ENCODE results near the gene TANC1. TPM values are rescaled to one million over a fixed set of nuclear protein-coding genes. Genes with fewer than 3 reads are reported as not detected.
"Not testable (repeated sequence)": the region's sequence is repeated elsewhere in the genome, so short reads cannot be mapped to it uniquely, and the experiment has no call there.

The TANC1 gene
- polyA plus RNA-seq, 1 donor = 22.2 TPM

DNA sequence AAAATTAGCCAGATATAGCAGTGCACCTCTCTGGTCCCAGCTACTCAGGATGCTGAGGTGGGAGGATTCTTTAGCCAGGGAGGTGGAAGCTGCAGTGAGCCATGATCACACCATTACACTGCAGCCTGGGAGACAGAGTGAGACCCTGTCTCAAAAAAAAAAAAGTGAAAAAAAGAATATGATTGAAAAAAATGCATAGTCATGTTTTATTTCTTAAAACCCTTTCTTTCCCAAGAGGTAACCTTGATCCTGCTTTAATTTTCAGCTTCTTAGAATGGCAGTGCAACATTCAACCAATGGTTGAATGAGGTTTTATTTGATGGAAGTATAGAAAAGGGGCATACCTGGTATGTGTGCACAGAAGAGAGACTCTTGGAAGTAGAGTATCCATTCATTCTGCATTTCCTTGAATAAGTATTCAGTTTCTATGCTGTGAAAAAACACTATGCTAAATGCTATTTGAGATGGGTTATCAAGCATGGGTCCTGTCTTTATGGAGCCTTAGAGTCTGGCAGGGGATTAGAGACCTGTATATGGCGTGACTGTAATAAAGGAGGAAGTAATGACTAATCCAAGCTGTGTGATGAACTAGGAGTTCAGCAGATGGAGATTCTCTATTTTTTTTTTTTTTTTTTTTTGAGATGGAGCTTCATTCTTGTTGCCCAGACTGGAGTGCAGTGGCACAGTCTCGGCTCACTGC lies 171.8 kb downstream of the TANC1 start:
- DNase-seq (ENCODE audit: low read depth) = no peak

DNA sequence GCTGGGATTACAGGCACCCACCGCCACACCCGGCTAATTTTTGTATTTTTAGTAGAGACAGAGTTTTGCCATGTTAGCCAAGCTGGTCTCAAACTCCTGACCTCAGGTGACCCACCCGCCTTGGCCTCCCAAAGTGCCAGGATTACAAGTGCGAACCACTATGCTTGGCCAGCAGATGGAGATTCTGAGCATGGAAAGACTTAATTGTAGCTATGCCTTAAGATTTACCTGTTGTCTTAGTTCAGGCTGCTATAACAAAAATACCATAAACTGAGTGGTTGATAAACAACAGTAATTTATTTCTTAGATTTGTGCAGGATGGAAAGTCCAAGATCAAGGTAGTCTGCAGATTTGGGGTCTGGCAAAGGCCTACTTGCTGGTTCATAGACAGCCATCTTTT lies 172.4 kb downstream of the TANC1 start:
- not testable (repeated sequence) for DNase-seq (ENCODE audit: low read depth)

DNA sequence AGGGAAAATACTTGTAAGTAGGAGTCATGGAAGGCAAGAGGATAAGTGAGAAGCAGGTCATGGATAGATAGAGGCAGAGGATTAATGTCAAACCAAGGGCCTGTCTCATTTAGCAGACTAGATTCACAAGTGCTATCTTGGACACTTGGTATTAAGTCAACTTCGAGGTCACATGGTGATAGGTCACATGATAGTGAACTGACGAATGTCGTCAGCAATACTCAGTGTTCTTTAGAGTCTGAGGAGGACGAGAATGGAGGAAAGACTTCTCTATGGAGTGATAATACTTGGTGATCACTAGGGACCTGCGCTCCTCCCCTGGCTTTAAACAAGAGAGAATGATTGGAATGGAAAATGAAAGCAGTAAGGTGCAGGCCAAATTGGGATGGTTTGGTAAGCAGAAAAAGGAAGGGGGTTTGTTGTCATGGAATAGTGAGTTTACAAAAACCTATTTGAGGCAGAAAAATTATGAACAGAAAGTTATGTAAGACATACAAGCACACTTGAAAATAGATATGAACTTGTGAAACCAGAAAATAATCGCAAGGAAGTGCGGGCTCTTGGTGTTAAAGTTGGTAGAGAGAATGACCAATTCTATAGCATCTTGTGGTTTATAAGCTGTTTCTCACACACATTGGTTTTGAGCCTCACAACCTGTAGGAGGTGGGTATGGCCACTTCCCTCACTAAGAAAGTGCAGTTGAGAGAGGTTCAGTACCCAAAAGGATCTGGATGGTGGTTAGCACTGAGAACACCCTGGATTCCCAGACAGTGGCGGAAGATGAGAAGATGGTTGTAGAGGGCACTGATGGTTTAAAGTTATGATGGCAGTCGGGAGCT lies 176.6 kb downstream of the TANC1 start:
- no peak for DNase-seq (ENCODE audit: low read depth)

DNA sequence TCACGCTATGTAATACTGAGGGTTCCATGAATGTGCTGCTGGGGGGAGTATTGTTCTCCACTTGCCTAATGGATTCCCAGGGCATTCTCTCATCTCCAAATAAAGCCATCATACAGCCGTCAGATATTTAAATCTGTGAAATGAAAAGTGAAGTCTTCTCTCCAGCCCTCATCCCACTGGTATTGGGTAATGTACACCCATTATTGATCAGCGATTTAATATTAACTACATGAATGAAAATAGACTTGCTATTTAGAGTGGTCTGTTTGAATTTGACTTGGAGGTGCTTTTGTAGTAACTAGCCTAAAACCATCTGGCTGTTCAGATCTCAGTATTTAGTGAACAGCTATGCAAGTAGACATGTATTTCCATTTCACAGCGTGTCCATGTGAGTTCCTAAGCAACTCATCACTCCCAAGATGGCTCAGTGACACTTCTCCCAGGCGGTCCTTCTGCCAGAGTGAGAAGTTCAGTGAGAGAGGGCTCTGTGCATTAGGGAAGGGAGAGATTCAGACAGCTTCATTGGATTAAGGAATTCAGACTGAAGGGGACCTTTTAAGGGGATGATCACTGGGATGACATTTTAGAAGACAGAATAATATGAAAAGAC lies 177.4 kb downstream of the TANC1 start:
- DNase-seq (ENCODE audit: low read depth) = no peak

DNA sequence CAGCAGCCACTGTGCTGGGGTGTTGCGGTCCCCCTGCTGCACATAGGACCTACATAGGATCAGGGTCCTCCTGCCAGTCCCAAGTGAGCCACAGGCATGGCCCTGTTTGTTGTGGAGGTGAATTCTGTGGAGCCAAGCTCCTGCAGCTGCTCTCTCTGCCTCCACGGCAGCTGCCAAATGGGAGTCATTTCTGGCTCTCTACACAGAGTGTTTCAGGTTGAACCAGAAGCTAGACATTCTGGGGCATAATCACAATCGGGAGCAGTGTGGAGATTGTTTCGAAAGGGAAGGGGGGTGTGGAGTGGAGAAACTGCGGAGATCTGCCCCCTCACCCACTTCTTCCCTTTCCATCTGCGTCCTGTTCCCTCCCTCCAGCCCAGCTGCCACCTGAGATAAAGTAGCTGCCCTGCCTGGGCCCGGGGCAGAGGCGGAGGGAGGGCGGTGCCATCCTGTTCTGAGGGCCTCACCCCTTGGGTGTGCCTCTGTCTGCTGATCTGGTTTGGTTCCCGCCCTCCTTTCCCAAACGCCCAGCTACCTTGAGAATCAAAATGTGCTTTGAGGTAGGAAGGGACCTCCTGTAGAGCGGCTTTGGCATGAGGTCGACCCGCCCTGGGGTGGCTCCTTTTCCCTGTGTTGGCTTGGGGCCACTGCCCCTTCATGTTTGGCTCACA lies 178.7 kb downstream of the TANC1 start:
- no peak for DNase-seq (ENCODE audit: low read depth)

DNA sequence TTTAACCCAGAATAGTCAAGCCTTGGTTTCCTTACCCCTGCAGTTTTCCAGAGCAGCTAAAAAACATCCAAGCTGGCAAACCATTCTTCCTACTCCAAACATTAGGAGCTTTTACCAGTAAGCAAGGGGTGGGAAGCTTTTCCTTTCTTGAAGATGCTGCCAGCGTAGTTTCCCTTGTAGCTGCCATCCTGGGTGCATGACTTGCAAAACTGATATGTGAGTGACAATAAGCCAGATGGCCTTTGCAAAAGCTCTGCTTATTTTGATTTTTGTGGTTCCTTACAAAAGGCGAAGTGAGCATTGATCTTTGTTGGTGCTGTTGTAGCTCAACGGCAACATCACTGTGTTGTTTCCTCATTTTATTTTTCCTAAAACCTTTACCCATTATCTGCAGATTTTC lies 179.2 kb downstream of the TANC1 start:
- DNase-seq (ENCODE audit: low read depth) = no peak

DNA sequence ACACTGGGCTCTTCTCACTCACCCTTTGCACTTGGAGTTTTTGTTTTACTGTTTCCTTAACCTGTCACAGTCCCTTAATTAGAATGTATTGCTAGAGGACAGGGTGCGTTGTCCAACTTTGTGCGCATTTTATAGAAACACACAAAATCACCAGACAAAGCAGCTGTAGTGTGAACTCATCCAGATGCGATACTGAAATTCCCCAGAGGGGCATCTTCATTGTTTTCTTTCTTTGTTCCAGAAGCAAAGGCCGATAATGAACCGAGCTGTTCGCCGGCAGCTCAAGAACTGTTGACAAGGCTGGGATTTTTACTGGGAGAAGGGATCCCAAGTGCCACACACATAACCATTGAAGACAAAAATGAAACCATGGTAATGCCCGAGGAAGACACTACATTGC lies 180.5 kb downstream of the TANC1 start:
- no peak for DNase-seq (ENCODE audit: low read depth)

DNA sequence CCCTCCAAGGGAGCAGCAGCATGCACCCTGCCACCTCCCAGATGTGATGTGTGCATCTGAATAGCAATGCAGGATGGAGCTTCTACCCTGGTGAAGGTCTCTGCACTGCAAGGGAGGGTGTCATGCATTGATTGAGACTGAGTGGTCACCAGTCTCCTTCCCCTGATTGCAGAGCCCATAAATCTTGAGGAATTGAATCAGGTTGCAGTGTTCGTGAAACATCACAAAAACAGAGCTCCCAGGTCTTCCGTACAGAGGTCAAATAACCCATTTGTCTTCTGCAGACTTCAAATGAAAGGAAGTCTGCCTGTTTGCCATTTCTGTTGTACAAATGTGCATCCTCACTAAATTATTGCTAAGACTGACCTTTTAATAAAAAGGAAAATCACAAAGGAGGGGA lies 181.3 kb downstream of the TANC1 start:
- DNase-seq (ENCODE audit: low read depth) = no peak

DNA sequence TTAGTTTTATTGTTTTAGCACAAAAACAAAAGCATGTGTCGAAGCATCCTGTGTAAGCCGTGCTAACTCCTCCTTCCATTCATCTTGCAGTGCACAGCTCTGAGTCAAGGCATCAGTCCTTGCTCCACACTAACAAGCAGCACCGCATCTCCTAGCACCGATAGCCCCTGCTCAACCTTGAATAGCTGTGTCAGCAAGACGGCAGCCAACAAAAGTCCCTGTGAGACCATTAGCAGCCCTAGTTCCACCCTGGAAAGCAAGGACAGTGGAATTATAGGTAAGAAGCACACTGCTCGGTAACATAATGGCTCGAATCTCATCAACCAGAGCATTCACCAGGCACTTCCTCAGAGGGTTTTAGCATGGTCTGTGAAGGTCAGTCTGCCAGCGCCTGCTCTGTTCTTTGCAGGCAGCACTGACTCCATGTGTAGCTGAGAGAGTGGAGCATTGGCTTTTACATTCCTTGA lies 181.9 kb downstream of the TANC1 start:
- no peak for DNase-seq (ENCODE audit: low read depth)

DNA sequence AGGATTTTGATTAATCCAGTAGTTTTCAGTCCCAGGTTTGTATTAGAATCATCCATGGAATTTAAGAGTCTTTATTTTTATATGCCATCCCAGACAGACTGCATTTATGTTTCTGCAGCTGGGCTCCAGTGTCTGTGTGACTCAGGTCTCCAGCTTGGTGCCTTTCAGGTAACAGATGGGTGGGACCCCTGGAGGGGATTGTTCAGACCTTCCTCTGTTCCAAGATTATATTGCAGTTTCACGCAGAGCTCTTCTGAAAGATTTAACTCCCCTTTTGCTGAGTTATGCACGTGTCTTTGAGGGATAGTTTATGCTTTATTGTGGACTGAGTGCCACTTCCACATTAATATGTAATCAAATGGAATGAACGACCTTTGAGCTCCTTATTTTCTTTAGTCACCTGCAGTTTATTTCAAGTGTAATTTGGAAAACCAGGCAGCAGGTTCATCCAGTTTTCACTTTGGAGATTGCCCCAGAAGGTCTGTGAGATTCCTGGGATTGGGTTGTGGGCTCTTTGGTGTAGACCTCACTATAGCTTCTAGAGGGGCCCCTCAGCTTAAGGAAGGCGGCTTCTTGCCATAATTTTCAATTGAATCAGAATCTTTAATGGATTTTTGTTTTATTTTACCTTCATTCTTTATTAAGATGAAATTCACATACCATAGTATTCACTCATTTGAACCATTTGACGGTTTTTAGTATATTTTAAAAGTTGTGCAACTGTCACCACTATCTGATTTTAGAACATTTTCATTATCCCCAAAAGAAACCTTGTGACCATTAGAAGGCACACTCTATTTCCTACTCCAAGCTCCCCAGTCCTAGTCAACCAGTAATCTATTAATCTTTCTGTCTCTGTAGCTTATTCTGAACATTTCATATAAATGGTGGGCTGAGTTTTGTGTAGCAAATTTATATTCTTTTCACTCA lies 183.0 kb downstream of the TANC1 start:
- no peak for DNase-seq (ENCODE audit: low read depth)

DNA sequence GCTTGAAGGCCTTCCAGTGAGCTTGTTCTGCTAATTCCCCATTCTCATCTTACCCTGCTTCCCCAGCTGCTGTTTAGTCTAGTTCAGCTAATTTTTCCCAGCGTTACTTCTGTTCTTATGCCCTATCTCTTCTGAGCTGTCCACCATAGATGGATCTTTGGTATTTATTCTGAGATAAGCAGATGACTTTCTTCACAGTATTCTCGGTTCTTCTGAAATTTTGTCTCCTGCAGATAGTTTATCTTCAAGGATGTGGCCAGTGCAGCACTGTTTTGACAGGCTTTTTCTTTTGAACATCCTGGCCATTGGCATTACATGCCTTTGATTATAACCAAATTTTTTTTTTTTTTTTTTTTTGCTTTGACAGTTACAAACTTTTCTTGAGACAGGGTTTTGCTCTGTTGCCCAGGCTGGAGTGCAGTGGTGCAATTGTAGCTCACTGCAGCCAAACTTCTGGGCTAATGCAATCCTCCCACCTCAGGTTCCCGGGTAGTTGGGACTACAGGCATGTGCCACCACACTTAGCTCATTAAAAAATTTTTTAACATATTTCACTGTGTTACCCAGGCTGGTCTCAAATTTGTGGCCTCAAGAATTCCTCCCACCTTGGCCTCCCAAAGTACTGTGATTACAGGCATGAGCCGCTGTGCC lies 183.8 kb downstream of the TANC1 start:
- no peak for DNase-seq (ENCODE audit: low read depth)

DNA sequence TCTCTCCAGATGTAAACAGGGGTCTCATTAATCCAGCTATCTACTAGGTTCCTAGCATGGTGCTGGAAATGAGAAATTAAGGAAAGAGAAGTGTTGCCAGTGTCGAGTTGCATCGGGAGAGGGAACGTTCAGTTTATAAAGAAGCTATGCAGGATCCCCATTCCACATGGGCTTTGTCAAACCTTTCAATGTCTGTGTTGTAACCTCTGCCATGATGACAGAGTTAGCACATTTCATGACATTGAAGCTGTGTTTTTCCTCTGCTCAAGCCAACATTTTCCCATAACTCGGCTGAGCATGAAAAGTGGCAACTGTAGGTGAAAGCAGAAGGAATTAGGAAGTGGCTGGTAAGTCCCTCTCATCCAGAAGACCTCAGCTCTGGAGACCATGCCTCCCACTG lies 184.6 kb downstream of the TANC1 start:
- DNase-seq (ENCODE audit: low read depth) = no peak

DNA sequence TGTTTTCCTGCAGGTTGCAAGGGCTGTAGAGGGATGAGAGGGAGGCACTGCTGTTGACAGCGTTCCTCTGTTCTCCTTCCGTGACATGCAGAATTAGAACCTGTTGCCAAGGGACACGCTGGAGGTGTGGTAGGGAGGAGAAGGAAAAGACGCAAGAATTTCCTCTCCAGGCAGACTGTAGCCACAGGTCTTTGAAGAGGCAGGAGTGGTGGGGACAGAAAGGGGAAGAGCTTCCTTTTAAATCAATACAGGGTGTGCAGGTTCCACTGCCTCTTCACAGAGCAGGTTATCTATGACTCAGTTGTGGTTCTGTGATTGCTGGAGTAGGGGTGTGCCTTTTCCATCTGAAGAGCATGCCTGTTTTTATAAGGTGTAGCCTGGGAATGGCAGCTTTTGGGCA lies 185.0 kb downstream of the TANC1 start:
- no peak for DNase-seq (ENCODE audit: low read depth)

DNA sequence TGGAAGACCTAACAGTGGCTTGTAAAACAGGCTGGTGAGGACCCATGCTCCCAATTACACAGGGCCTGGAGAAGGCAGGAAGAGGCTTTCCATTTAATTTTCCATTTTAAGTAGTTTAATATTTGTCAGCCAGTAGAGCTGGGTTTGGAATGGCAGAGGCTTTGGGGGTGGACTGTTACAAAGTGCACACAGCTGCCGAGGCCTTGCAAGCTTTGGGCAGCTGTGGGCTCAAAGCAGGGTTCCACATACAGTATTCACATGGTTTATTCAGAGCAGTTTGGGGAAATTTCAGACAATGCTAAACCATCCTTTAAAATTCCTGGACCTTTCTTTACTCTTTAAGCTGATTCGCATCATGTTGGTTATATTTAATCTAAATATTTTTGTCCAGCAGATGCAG lies 185.5 kb downstream of the TANC1 start:
- DNase-seq (ENCODE audit: low read depth) = no peak

DNA sequence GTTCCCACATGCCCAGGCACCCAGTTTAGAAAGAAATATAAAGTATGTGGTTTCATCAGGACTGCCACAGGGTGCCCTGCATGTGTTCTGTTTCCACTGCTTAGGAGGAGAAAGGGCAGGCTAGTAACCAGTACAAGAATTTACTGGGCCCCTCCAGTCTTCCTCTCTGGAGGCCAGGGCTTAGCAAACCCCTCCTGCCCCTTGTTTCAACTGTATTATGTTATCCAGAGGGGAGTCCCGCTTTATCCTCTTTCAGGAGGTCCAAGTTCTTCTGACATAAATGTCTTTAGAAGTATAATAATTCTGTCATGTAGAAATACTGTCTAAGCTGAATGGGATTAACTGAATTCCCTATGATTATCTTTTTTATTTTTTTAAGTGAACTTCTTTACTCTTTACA lies 185.9 kb downstream of the TANC1 start:
- DNase-seq (ENCODE audit: low read depth) = no peak

DNA sequence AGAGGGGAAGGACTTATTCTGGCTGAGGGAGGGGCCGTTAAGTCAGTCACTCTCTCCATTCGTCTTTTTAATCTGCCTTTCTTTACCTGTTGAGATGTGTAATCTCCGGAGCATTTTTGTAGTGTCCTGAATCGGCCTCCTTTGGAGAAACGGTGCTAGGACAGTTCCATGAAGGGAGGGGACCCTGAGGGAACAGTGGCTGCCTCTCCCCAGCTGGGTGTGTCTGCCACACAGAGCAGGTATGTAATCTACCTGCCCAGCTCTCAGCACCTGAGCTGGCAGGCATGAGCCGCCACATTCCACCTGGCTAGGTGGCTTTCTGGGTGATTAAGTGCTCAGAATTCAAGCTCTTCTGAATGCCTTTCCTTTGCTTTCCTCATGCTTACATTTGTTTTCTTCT lies 186.9 kb downstream of the TANC1 start:
- DNase-seq (ENCODE audit: low read depth) = no peak

DNA sequence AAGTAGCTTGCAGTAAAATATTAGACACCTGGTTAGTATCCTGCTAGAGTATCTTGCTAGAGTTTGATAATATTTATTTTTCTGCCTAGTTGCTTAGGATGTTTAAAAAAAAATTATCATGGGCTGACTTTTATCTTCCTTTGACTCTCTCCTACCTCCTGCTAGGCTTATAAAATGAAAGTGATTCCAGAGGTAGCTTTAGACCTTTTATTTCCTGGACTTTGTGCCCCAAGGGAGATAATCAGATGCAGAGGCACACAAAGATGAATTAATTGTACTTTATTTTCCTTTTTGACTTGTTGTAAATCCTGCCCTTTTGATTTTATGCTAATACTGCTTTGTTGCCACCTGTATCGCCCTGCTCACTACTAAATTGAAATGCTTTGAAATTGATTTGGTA lies 187.4 kb downstream of the TANC1 start:
- no peak for DNase-seq (ENCODE audit: low read depth)

DNA sequence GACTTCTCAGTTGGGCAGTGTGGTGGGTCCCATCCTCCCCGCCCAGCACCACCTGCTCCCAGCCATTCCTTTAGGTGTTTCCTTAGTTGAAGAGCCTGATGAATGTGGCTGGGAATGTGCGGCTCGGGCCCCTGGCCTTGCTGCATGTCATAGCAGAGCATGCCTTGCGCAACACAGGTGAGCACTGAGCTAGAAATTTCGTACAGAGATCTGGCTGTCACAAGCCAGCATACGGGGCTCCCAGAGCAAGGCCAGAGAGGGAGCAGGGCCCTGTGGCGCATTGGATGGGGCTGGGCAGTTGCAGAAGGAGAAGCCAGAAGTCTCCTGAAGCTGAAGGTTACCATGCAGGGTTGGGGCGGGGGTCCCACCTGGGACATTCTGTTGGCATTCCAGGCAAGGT lies 188.4 kb downstream of the TANC1 start:
- no peak for DNase-seq (ENCODE audit: low read depth)

DNA sequence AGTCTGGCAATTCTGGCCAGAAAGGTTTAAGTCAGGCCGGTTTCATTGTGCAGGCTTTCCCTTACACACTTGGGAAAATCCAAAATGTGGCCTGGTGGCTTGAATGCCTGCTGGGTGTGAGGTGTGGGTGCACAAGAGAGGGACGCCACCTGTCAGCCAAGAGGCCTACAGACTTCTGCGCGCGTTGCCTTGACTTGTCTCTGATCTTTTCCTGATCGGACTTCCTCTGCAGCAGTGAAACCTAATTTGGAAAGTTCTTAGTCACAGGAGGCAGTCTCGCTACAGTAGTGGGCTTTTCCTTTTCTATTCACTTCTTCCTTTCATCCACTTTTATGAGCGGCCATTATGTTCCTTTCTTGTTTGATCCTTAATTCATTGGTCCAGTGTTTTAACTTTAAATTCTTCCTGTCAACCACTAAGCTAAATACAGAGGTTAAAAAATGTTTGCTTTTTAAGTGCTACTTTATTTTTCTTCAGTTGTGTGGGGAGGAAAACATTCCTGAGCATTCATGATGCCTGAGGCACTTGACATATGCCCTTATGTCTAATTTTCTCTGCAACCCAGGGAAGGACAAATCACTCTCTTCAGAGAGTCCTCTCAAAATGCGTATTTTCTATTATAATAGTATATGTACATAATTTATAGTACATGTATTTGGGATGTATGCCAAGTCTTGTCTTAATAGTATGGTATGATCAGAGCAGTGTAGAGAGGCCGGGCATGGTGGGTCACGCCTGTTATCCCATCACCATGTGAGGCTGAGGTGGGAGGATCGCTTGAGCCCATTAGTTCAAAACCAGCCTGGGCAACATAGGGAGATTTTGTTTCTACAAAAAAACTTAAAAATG lies 189.1 kb downstream of the TANC1 start:
- no peak for DNase-seq (ENCODE audit: low read depth)

DNA sequence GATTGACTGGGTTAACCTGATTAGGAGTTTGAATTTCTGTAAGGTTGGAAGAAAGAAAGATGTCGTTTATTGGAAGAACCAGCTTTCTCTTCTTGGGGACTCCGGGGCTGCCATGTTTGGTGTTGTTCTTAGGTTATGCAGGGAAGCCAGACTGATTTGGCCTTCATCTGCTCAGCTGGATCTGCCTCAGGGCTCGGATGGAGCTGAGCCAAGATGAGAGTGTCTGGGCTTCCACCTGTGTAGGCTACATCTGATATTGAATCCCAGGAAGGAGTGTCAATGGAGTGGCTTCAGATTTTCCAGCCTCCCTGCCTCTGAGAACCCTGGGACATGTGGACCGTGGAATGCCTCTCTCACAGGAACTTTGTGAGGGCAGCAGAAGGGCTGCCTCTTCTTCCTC lies 192.0 kb downstream of the TANC1 start:
- DNase-seq (ENCODE audit: low read depth) = no peak

All from forelimb muscle (tissue), 1 donor.